Natural killer cell treated with Interleukin-12 subunit alpha and Interleukin-12 subunit beta and Interleukin-15 and Interleukin-18, amount 100 ng/mL, for 72 hours (primary cell): ENCODE measurements around the gene TPSAB1. TPM values are rescaled to one million over a fixed set of nuclear protein-coding genes. Genes with fewer than 3 reads are reported as not detected.
"Not testable (repeated sequence)": the region's sequence is repeated elsewhere in the genome, so short reads cannot be mapped to it uniquely, and the experiment has no call there.

ENCODE experiments used
- ATAC-seq, 2 donors: fragments of 150-1000 bp; cut with Tn5 transposase in 1 of 2; sonication (Bioruptor Pico), chemical (Tn5 transposase) in 1 of 2; 2 replicates each; pipeline ENCODE4 v1.10.0; 2021
- DNase-seq: peaks from one replicate; pipeline ENCODE4 v3.0.0; 2022; ENCODE audit warnings: low spot score
- H3K27ac Mint-ChIP-seq, 2 donors: 1 replicate in 1 of 2; 2 replicates in 1 of 2; pipeline ENCODE4 v1.8.0; 2022; ENCODE audit warnings: mixed read lengths in 2 of 2, mild to moderate bottlenecking in 1 of 2, moderate library complexity in 1 of 2
- H3K27me3 Mint-ChIP-seq, 2 donors: 1 replicate in 1 of 2; 2 replicates in 1 of 2; pipeline ENCODE4 v1.8.0; 2022; ENCODE audit warnings: mixed read lengths in 2 of 2
- H3K36me3 Mint-ChIP-seq: one replicate; pipeline ENCODE4 v1.8.0; 2022; ENCODE audit warnings: mixed read lengths
- H3K4me1 Mint-ChIP-seq, 2 donors: 1 replicate in 1 of 2; 2 replicates in 1 of 2; pipeline ENCODE4 v1.8.0; 2022; ENCODE audit warnings: low read depth in 2 of 2, mixed read lengths in 2 of 2, mild to moderate bottlenecking in 1 of 2
- H3K4me3 Mint-ChIP-seq: one replicate; pipeline ENCODE4 v1.8.0; 2022; ENCODE audit warnings: mixed read lengths
- H3K9me3 Mint-ChIP-seq: 2 replicates; pipeline ENCODE4 v1.8.0; 2022; ENCODE audit warnings: mixed read lengths
- total RNA-seq, 2 donors: library from RNA; stranded (reverse); gene quantifications; one replicate each; pipeline ENCODE4 v1.2.3, GENCODE V29; 2022

TPSAB1 gene
- total RNA-seq, 2 donors from 2014 or later, result 6.6 TPM; not detected in 1

- H3K27me3 Mint-ChIP-seq, result no peaks in the 10 kb centered on the region
- no peaks in the 10 kb centered on the region for H3K9me3 Mint-ChIP-seq
- no peak overlapping the region for H3K4me3 Mint-ChIP-seq
- DNase-seq (no peak), ATAC-seq (no peak)
- no peak overlapping the region for H3K27ac Mint-ChIP-seq
- no peaks in the 10 kb centered on the region for H3K4me1 Mint-ChIP-seq
- H3K36me3 Mint-ChIP-seq, result no peaks in the 10 kb centered on the region
Observed at GRCh38 chr16:1223355-1224214, 16.9 kb upstream of the TPSAB1 start.

GRCh38 chr16:1224558-1224957 lies 15.9 kb upstream of the TPSAB1 start:
- no peak for ATAC-seq
- H3K4me3 Mint-ChIP-seq, result no peak overlapping the region
- DNase-seq, result no peak
- H3K4me1 Mint-ChIP-seq, result no peaks in the 10 kb centered on the region
- no peaks in the 10 kb centered on the region for H3K36me3 Mint-ChIP-seq
- H3K27me3 Mint-ChIP-seq, result no peaks in the 10 kb centered on the region
- H3K27ac Mint-ChIP-seq, result no peak overlapping the region
- no peaks in the 10 kb centered on the region for H3K9me3 Mint-ChIP-seq

- Mint-ChIP-seq H3K4me3 (no peak within 1 kb of the TSS), H3K27ac (no peak within 1 kb of the TSS), H3K27me3 (no peaks in the 10 kb centered on the region), H3K36me3 (no peaks in the 10 kb centered on the region), H3K4me1 (no peaks in the 10 kb centered on the region), H3K9me3 (no peaks in the 10 kb centered on the region)
- DNase-seq (no peak), ATAC-seq (no peak)
Observed at GRCh38 chr16:1225051-1225451, 15.5 kb upstream of the TPSAB1 start, which contains the start of gene TPSG1. Gene TPSG1 (minus strand): TSS chr16:1225268. CDS start chr16:1225252, 16 bp downstream.

- peak in 1 of 2 donors; percentile 46 for ATAC-seq
- H3K4me3 Mint-ChIP-seq, result not testable (repeated sequence)
Observed at GRCh38 chr16:1225728-1226311, 14.7 kb upstream of the TPSAB1 start.

GRCh38 chr16:1226692-1227091 lies 13.8 kb upstream of the TPSAB1 start:
- H3K4me1 Mint-ChIP-seq, H3K27ac Mint-ChIP-seq, H3K36me3 Mint-ChIP-seq, H3K9me3 Mint-ChIP-seq, H3K27me3 Mint-ChIP-seq, ATAC-seq, H3K4me3 Mint-ChIP-seq: not testable (repeated sequence)
- DNase-seq, result peak; percentile 42

More at GRCh38 chr16:1225728-1226311, 14.7 kb upstream of the TPSAB1 start:
- not testable (repeated sequence) for H3K36me3 Mint-ChIP-seq, H3K27ac Mint-ChIP-seq, H3K9me3 Mint-ChIP-seq, H3K27me3 Mint-ChIP-seq, H3K4me1 Mint-ChIP-seq
- peak; percentile 58 for DNase-seq

GRCh38 chr16:1228227-1228626 lies 12.3 kb upstream of the TPSAB1 start:
- not testable (repeated sequence) for H3K4me3 Mint-ChIP-seq, DNase-seq, H3K27me3 Mint-ChIP-seq, H3K4me1 Mint-ChIP-seq, H3K27ac Mint-ChIP-seq, H3K36me3 Mint-ChIP-seq, ATAC-seq, H3K9me3 Mint-ChIP-seq

GRCh38 chr16:1229476-1229875 lies 11.0 kb upstream of the TPSAB1 start:
- H3K27me3 Mint-ChIP-seq, ATAC-seq, H3K9me3 Mint-ChIP-seq, H3K27ac Mint-ChIP-seq, H3K4me3 Mint-ChIP-seq, H3K36me3 Mint-ChIP-seq, H3K4me1 Mint-ChIP-seq: not testable (repeated sequence)
- peak; percentile 39 for DNase-seq

GRCh38 chr16:1230084-1230470 lies 10.4 kb upstream of the TPSAB1 start, which contains the start of gene TPSB2:
Gene TPSB2 (minus strand): TSS chr16:1230184. CDS start chr16:1229951, 233 bp downstream.
- DNase-seq, H3K4me3 Mint-ChIP-seq, H3K27ac Mint-ChIP-seq, ATAC-seq, H3K36me3 Mint-ChIP-seq, H3K4me1 Mint-ChIP-seq, H3K27me3 Mint-ChIP-seq, H3K9me3 Mint-ChIP-seq: not testable (repeated sequence)

GRCh38 chr16:1230471-1231212 lies 9.9 kb upstream of the TPSAB1 start:
- ATAC-seq, H3K27ac Mint-ChIP-seq, H3K4me3 Mint-ChIP-seq, H3K4me1 Mint-ChIP-seq, H3K36me3 Mint-ChIP-seq, H3K27me3 Mint-ChIP-seq, H3K9me3 Mint-ChIP-seq: not testable (repeated sequence)
- DNase-seq, result peak; percentile 34

- not testable (repeated sequence) for H3K27me3 Mint-ChIP-seq, H3K27ac Mint-ChIP-seq, H3K9me3 Mint-ChIP-seq, H3K4me1 Mint-ChIP-seq, DNase-seq, H3K4me3 Mint-ChIP-seq, H3K36me3 Mint-ChIP-seq, ATAC-seq
Observed at GRCh38 chr16:1231301-1231700, 9.2 kb upstream of the TPSAB1 start.

GRCh38 chr16:1232049-1232748 lies 8.3 kb upstream of the TPSAB1 start:
- H3K36me3 Mint-ChIP-seq, H3K27ac Mint-ChIP-seq, H3K27me3 Mint-ChIP-seq, H3K4me3 Mint-ChIP-seq, H3K9me3 Mint-ChIP-seq, DNase-seq, H3K4me1 Mint-ChIP-seq: not testable (repeated sequence)
- peak in 1 of 2 donors; percentile 63 for ATAC-seq

- H3K27ac Mint-ChIP-seq, DNase-seq, H3K27me3 Mint-ChIP-seq, H3K4me3 Mint-ChIP-seq, H3K9me3 Mint-ChIP-seq, H3K36me3 Mint-ChIP-seq, H3K4me1 Mint-ChIP-seq: not testable (repeated sequence)
- peak; percentile 64 to 81 for ATAC-seq
Observed at GRCh38 chr16:1236659-1237058, 3.8 kb upstream of the TPSAB1 start.

- ATAC-seq (no peak), DNase-seq (no peak)
- Mint-ChIP-seq H3K4me3 (no peak overlapping the region), H3K27me3 (peaks cover 0 to 4% of the 10 kb centered on the region in 2 donors), H3K4me1 (peaks cover 0 to 9% of the 10 kb centered on the region in 2 donors), H3K36me3 (no peaks in the 10 kb centered on the region), H3K9me3 (no peaks in the 10 kb centered on the region), H3K27ac (no peak overlapping the region)
Observed at GRCh38 chr16:1237990-1238389, 2.5 kb upstream of the TPSAB1 start.
